Activated effector memory CD4-positive, alpha-beta T cell treated with Interleukin-2 at 50 U/mL for 16 hours (primary cell): ENCODE results near the gene NPHS2.
"Not testable (repeated sequence)": the region's sequence is repeated elsewhere in the genome, so short reads cannot be mapped to it uniquely, and the experiment has no call there.

Source experiments
- DNase-seq: peaks from one replicate; pipeline ENCODE4 v3.0.0-alpha.2; 2020

Gene NPHS2

DNA sequence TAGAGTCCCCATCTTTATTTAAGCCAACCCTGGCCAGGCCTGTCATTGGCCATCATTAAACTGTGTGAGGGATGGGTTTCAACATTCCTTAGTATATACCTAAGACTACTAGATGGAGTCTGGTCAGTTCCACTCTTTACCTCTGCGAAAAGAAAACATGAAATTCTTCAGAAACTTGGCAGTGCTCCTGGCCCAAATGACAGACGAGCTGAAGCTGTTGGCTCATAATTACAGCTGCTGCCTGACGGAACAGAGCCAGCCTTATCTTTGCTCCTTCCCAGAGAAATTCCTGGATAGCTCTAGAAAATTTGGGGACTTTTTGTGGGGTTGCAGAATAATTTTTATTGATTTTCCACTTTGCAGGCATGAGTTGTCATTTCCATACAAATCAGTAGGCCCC lies 30.4 kb downstream of the NPHS2 start:
- no peak for DNase-seq

DNA sequence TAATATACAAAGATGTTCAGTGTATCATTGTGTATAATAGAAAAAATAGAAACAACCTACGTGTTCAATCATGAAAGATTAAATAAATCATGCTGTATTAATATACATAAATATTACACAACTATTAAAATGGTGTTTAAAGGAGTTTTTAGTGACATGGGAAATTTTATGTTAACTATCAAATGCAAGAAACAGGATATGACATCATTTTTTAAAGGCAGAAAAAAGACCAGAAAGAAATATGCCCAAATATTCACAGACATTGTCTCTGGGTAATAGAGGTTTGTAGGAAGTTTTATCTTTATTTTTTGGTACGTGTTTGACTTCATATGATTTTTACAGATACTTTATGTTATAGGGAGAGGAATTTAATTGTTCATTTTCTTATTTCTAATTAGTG lies 34.0 kb downstream of the NPHS2 start:
- no peak for DNase-seq

DNA sequence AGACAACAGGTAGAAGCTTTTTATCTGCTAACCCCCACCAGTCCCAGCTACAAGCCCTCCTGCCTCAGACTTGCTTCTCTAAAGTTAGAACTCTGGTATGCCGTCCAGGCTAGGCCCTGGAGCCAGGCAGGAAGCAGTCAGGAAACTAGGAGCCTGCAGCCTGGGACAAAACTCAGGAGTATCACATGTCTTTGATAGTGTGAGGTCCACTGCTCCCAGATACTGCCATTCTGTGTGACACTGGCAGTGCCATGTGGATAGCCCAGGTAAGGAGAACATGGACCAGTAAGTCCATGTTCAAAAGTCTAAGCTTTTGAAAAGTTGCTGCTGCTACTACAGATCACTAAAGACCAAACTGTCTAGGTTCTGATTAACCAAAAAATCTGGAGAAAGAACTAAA lies 45.4 kb downstream of the NPHS2 start:
- DNase-seq, result no peak

DNA sequence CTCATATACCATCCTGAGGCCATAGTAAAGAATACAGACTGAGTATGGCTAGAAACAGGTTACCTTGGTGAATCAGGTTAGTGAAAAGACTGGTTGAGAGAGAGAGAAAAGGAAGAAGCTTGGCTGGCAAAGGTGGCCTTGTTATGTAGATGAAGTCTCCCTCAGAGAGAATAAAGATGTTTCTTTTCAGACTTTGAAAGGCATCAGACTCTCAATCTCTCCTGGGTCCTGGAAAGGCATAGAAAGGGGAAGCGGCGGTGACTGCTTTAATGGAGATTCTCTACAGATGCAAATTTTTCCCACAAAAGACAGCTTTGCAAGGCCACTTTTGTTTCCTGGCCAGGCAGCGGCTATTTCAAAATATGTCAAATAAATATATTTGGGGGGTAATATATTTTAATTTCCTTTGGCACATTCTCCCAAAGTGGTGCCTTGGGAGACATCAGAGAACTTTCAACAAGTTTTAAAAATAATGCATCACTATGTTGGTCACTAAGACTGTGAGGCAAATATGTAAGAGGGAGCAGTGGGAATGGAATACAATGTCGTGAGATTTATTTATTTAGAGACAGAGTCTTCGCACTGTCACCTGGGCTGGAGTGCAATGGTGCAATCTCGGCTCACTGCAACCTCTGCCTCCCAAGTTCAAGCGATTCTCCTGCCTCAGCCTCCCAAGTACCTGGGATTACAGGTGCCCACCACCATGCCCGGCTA lies 46.1 kb downstream of the NPHS2 start:
- DNase-seq, result no peak

DNA sequence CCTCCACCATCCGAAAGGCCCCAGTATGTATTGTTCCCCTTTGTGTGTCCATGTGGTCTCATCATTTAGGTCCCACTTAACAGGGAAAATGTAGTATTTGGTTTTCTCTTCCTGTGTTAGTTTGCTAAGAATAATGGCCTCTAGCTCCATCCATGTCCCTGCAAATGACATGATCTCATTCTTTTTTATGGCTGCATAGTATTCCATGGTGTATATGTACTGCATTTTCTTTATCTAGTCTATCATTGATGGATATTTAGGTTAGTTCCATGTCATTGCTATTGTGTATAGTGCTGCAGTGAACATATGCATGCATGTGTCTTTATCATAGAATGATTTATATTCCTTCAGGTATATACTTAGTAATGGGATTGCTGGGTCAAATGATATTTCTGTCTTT lies 57.2 kb downstream of the NPHS2 start:
- not testable (repeated sequence) for DNase-seq

DNA sequence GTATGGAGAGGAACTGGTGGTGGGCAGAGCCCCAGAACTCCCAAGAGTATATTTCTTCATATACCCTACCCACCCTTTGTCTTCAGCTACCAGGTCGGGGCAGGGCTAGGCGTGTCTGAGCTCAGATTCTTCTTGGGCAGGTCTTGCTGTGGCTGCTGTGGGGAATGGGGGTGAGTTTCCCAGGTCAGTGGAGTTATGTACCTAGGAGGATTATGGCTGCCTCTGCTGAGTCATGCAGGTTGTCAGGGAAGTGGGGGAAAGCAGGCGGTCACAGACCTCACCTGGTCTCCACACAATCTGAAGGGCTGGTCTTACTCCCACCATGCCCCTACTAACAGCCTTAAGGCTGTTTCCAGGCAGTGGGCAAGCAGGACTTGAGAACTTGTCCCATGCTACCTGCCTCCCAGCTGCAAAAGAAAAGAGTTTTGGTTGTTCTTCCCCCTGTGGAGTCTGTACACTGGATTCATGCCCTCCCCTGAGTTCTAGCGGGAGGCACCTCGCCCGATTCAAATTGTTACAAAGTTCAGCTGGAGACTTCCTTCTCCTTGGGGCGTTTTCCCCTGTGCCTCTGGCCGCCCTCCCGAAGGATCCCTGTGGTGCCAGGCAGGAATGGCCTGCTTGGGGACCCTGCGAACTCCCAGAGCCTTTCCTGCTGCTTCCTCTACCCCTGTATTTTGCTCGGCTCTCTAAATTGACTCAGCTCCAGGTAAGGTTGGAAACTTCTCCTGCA lies 58.6 kb downstream of the NPHS2 start:
- DNase-seq, result no peak

DNA sequence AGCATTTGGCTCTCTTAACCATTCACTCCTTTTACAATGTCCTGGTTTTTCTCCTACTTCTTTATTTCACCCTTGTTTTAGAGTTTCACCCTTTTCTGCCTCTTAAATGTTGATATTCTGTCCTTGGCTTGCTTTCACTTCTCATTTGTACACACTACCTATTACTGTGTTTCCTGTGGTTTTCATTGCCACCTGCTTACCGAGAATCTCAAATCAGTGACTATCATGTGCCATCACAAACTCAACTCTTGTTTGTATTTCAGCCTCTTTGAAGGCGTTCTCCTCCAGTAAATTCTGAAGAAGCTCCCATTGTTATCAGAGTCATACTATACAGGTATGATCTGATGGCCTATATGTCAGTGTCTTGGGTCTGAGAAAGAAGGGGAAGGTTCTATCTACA lies 65.7 kb downstream of the NPHS2 start:
- DNase-seq, result no peak

DNA sequence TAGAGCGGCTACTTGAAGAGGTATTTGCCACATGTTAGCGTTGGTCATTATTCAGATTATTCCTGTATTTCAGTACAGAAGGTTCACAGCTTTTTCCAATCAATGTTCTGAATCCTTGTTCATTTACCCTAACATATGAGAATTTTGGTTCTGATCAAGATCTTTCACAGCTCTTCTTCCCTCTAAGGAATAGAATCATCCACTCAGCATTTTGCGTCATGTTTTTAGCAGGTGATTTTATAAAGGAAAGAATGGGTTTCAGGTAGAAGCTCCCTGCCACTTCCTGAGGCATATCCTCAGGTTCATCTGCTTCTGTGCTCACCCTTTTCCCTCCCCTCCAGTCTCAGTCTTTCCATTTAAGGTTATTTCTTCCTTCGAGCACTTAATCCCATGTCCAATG lies 66.4 kb downstream of the NPHS2 start:
- DNase-seq, result no peak

DNA sequence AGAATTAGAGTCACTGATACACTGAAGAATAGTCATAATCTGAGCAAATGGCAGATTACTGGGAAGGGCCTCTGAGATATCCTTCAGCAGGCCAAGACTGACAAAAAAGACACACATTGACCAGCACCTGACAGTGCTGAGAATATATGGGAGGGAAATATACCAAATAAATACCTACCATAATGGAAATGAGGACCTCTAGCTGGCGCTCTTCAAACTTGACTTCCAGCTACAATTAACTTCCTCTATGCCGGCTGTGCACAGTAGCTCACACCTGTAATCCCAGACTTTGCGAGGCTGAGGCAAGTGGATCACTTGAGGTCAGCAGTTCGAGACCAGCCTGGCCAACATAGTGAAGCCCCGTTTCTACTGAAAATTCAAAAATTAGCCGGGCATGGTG lies 69.5 kb downstream of the NPHS2 start:
- DNase-seq, result no peak
